TTC549 (cell line): ENCODE data around the gene CIT.

Experiments used
- FAIRE-seq: peaks from 2 replicates; lab custom pipeline; 2012; peaks lifted over from hg19 to GRCh38; lab: Jason Lieb, UNC

The CIT gene

DNA sequence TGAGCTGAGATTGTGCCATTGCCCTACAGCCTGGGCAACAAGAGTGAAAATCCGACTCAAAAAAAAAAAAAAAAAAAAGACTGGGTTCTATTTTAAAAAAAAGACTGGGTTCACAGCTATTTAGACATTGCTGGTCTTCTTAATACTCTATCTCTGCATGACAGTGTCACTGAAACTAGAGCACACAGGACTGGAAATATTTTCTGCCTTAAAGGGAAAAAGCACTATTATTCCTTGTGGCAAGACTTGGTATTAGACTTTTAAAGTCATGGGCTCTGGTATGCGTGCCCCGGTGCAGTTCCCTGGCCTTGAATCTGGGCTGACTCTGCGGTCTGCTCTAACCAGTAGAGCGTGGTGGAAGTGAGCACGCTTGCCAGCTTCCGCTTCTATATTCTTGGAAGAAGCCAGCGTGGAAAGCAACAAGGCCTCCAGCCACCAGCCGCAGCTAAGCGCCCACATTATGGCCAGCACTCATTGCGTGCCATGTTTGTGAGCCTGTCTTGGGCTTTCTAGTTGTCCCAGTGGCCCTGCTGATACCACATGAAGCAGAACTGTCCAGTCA, 177.8 kb downstream of the CIT start:
- no peak for FAIRE-seq

DNA sequence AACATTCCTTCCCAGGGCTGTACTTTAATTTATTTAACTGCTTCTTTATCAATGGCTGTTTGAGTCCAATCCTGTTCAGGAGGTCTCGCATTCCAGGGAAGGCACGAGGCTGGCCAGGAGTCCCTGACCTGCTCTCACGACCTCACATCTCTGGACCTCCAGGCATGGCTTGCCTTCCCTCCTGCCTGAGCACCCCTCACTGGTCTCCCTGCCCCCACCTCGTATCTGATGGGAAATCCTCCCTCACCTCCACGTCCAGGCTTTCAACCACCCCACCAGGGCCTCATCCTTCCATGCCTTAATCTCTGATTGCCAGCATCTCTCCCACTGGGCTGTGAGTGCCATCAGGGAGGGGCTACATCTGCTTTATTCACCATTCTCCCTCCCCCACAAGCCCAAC, 180.2 kb downstream of the CIT start:
- FAIRE-seq, result no peak

DNA sequence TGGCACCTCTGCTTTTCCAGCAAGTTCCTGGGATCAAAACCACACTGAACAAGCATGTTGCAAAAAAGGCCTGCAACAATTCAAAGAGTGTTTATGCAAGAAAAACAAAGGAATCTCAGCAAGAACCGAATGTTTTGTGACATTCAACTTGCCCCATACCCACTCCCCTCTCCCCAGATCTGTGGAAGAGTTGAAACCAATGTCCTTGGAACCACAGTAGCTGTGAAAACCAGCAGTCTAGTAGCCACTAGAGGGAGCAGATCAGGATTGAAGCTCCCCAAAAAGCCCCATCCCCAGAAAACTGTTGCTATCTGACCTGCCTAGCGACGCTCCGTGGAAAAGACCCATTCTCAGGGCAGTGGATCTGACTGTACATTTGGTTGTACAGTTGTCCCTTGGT, 182.1 kb downstream of the CIT start:
- FAIRE-seq, result no peak

DNA sequence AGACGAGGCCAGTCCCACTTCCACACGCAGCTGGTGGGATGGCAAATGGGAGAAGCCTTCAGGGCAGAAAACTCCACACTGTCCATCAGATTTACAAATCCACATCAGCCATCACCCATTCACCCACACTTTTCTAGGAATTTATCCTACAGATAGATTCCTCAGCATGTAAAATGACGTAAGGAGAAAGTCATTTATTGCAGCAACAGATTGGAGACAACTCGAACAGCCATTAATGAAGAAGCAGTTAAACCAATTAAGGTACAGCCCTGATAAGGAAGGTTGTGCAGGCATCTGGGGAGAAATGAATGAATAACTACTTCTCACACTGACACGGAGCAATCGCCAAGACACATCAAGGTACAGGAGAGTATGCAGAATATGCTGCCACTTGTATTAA, 183.0 kb downstream of the CIT start:
- no peak for FAIRE-seq

DNA sequence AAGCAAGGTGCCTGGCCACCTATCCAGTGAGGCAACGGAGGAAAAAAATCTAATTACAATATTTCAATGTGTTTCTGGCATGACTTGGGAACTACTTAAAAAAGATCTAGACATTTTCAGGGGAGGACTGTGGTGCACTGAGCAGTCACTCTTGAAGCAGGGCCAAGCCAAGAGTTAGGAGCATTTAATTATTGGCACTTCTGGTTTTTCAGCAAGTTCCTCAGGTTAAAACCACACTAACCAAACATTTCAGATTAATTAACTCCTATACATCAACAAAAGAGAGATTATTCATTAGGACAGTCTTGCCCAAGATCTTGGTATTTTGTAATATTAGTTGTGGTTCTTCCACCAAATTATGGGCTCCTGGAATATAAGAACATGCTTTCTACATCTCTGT, 183.6 kb downstream of the CIT start:
- no peak for FAIRE-seq

DNA sequence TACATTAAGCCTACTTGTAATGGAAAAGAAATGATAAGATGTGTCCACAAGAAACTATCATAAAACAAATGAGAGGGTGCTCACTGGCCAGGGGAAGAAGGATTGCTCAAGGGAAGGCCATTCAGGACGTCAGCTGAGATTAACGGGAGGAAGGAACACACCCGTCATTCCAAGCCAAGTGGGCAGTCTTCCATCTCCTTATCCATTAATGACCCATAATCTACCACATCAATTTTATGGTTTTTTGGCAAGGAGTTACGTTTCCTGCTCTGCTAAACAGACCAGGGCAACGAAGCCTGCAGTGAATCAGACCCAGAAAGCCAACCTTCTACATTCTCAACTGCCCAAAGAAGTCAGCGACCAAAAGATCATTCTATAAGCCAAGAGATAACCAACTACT, 184.1 kb downstream of the CIT start:
- FAIRE-seq, result no peak

DNA sequence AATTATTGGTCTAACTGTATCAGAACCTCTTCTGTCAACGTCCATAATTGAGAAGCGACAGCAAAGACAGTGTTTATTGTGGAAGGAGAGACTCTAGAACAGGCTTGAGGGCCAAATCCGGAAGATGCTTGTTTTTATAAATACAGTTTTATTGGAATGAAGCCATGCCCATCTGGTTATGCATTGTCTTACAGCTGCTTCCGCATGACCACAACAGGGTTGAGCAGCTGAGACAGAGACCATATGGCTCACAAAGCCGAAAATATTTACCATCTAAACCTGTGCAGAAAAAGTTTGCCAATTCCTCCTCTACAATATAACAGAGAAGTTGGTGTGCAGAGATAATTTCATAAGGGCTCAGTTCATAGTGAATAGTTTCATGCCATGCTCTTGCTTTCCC, 184.7 kb downstream of the CIT start:
- no peak for FAIRE-seq

DNA sequence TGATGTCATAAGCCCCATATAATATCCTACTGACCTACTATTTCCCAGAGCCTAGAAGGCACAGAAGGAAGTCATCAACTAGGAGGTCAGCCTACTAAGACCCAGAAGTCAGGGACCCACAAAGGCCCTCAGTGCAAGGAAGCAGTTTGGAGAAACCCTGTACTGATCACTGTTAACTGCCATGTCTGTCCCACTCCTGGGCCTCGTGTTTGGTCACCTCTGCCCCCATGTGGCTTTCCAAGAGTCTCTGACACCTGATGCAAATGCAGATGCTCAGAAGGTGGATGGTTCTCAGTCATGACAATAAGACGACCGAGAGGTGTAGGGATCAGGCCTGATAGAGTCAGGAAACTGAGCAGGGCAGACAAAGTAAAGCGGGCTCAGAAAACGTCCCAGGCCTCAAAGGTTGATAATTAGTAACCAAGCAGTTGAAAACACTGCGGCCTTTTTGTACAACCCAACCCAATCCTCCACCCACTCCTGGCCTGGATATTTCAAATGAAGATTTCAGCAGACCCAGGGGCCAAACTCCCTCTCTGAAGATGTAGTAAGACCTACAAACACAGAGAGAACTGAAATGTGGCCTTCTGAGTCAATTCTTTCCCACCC, 185.8 kb downstream of the CIT start:
- no peak for FAIRE-seq

DNA sequence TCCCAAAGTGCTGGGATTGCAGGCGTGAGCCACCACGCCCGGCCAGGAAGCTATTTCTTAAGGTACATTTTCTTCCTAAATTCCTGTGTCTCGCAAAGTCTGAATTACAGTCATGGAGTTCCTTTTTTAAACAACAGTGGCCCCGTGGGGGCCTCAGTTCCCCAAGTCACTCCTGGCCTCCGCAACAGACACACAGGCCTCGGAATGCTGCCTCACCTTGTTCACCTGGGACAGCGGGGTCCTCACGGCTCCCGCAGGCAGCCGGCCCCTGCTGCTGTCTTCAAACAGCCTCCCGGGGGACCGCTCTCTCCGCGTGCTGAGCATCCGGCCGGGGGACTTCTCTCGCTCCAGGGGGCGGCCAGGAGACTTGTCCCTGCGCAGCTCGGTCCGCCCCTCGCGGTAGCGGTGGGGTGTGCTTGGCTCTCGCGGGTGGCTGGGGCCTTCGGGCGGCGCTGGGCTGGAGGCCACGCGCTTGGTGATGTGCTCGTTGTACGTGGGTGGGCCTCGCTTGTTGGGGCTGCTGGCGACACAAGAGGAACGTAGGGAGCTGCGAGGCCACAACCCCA, 187.1 kb downstream of the CIT start:
- FAIRE-seq, result no peak

DNA sequence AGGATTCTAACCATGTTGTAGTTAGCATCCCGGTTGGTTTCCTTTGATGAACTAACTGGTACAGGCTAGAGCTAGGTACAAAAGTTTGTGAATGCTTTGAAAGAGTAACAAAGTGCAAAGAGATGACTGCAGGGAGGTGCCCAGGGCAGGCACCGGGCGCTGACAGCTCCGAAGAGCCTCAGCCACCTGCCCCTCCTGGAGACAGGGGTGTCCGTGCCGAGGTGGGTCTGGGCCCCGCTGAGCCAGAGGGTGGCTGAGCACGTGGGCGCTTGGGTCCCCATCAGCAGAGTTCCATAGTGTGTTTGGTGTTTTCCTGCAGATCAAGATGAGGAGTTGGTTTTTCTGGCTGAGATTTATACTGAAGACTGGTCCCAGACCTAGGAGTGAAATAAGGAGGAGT, 189.2 kb downstream of the CIT start:
- FAIRE-seq, result no peak

DNA sequence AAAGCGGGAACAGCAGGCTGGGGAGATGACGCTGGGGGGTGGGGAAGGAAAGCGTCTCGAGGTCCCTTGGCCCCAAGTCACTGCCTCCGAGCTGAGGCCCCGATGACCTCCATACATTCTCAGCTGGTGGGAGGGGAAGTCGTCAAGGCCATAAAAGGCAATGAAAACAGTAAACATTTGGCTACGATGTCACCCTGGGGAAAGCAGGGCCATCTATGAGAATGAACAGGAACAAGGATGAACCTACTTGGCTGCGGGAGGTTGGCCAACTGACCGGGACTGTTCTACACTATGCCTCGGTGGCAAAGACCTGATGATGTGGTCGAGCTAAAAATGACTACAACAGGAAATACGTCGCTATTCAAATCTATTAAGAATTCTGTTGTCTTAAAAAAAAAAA, 189.7 kb downstream of the CIT start:
- no peak for FAIRE-seq

DNA sequence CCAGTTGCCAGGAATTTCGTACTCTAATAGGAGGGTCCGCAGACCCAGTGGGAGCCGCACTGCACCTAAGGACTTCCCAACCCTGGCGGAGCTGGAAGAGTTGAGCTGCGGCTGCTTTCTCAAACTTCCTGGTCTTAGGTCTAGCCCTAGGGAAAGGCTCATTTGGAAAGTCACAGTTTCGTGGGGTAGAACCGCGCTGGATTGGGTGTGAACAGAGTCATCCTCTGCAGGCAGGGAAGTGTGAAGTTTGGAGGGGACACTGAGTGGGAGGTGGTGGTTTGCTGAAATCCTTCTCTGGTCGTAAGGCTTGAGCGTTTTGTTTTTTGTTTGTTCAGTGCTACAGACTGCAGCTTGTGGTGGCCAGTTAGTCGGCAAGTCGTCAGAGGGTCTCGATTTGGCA, 190.3 kb downstream of the CIT start:
- no peak for FAIRE-seq

DNA sequence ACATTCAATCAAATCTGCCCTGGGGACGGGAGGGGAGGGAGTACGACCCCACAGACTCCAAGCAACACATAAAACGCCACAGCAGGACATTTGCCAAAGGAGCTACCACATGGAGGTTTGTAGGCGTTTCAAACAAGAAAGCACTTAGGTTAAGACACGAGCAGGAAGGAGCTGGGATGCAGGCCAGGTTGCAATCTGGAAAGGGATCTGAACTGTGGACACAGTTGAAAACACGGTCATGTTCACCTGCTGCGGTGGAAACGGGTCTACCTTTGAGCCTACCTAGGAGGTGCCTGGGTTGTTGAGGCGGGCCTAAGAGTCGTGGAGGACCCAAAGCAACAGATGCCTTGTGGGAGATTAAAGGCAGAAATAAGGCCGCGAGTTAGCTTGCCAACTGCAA, 190.8 kb downstream of the CIT start:
- no peak for FAIRE-seq

DNA sequence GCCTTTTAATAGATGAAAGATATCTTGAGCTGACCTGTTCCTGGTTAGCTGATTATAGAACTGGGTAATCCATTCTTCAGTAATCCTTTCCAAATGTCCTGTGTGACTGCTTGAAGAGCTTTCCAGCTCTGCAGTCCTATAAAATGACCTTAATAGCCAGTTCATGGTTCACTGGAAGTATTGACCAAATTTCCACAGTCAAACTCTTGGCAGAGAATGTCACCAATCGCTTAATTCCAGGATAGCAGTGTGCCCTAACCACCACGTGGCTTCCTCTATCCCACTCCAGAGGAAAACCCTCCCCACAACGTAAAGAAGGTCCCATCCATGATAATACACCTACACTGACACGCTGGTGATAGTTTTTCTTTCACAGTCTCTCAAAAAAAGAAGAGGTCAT, 191.7 kb downstream of the CIT start:
- FAIRE-seq, result no peak

DNA sequence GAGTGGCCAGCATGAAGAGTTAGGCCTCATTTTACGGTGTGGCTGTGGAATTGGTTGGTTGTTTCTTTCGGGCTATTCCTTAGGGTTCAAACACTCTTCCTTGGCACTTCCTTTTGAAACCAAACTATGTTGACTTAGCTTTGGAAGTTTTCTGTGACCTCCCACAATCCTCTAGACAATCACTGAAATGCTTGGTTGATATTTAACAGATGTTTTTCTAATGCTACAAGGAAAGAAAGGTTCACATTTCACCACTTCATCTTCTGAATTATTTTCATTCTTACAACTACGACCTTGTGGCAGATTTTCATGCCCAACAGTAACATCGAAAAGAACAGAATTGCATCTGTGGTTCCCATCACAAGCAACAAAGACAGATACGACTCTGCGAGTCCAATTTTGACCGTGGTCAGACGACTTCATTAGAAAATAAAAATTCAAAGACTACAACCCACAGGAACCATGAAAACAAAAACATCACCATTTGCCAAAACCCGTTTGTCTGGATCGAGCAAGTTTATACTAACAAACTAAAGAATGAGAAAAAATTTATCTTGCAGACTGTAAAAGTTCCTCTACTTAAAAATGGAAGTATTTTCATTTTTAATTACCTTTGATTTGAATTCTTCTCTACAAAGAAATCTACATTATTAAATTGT, 192.3 kb downstream of the CIT start:
- no peak for FAIRE-seq

DNA sequence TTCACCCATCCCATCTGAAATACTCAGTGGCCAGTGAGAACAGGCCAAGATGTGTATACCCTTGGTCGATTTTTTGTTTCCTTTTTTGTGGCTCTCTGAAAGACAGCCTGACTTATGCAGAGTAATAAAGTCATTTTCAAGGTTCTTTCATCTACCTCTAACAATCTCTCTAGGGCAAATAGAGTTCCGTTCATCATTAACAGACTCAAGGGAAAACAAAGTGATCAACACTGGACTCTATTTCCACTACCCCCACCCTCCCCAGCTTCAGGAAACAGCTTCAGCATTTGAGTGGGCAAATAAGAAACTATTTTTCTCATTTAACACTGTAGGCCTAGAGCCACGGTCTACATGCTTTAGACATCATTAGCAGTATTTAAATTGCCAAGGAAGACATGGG, 193.3 kb downstream of the CIT start:
- no peak for FAIRE-seq

DNA sequence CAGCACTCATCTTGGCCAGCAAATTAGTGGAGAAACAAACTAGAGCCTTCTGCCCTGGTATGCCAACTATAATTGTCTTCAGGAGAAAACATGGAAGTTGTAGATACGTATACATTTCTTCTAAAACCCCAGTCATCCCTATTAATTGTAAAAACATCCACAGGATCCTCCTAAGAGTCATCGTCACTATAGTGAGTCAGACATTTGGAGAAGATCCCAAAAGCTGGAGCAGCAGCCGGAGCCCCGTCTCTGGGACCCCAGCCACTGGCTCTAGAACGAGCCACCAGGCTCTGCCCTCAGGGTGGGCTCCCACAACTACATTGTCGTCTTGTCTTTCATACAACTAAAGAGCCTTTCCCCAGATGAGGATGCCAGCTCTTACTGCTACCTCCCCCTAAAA, 193.7 kb downstream of the CIT start:
- no peak for FAIRE-seq

DNA sequence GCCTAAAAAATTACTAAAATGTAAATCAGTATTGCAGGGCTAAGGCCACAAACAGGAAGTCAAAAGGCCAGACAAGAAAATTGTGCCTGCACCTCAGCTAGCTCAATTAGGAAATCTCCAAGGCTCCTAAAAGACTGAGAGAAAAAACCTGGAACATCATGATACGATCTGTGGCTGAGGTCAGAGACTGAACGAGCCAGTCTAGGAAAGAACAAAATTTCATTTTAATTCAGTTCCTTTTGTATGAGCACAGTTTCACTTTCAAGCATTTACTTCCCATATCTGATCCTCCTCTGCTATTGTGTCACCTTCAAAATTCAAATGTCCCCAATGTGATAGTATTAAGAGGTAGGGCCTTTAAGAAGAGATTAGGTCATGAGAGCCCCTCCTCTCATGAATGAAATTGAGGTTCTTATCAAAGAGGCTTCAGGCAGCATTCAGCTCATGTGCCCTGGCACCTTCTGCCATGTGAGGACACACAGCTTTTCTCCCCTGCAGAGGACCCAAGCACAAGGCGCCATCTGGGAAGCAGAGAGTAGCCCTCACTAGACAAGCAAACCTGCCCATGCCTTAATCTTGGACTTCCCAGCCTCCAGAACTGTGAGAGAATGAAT, 194.4 kb downstream of the CIT start:
- no peak for FAIRE-seq

DNA sequence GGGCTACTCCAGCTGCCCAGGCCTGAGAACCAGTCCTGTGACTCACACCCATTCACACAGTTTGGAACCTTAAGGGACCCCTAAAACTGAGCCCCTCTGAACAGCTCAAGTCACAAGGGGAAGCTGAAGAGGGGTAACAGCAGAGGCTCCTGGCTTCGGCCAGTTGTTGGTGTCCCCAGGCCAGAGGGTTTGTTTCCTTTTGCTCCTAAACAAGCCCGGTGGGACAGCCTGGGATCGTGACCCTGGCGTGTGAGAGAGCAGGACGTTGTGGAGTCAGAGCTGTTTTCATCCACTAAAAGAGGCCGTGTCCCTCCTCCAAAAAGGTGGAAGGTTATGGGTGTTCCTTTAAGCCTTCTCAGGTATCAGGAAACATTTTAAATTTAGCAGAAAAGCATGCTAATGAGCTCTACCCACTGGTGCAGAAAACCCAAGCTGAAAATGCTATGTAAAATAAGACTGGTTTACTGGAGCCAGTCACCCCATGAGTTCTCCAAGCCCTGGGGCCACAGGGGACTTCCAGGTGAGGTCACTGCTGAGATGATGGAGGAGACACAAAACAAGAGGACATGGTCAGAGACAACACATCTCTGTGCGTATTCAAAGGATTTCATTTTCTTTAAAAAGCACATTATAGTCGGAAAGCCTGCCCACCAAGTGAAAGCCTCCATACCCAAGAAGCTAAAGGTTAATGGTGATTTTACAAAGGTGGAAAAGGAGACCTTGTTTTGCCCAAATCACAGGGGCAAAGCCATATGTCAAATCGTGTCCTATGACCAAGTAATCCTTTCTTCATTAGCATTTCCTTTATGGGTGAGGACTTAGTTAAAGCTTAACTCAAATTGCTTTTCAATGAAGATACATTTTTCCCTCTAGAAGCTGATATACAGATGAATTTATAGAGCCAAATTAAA, 195.1 kb downstream of the CIT start:
- FAIRE-seq, result no peak

DNA sequence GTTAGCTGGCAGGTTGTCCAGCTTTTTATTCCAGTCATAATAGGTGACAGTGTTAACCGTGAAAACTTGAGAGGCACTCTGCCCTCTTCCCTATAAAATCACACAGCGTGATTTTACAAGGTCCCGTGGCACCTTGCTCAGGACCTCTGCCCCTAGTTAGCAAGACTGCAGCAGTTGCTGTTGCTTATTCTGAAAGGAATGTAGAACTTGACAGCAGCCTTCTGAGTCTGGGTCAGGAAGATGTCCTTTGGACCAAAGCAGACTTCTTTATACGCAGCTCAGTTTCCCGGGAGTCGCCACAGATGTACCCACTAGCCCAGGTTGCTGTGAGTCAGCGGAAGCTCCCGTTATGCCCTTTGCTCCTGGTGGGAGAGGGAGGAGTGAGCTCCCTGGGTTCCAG, 196.0 kb downstream of the CIT start:
- FAIRE-seq, result no peak

DNA sequence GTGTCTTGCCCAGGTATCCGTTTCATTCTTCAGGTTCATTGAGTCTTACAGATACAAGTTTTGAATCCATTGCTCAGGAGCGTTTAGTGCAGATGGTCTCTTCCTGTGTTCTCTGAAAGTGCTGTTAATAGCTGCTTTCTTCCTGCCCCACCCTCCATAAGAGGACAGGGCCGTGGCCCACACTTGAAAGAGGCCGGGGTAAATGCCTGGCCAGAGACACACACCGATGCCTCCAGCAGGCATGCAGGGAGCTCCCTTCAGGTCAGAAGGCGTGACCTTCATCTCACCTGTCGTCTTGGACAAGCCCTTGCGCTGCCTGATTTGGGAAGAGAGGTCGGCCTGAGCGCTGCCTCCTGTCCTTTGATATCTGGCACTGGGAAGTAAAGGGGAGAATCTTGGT, 197.6 kb downstream of the CIT start:
- no peak for FAIRE-seq

DNA sequence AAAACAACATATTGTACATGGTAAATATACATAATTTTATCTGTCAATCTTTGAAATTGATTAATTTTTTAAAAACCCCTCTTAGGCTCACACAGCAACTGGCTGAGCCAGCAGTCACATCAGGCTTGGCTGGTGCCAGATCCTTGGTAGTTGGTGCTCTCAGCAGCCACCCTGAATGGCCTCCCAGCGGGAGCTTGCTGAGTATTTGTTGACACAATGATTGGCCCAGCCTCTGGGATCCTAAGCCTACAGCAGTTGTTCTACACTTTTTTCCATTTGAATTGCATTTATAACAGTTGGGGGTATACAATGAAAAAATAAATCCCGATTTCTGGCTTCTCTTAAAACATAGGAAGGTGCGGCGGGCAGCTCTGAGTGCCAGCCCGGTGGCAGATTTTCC, 198.0 kb downstream of the CIT start:
- FAIRE-seq, result no peak

DNA sequence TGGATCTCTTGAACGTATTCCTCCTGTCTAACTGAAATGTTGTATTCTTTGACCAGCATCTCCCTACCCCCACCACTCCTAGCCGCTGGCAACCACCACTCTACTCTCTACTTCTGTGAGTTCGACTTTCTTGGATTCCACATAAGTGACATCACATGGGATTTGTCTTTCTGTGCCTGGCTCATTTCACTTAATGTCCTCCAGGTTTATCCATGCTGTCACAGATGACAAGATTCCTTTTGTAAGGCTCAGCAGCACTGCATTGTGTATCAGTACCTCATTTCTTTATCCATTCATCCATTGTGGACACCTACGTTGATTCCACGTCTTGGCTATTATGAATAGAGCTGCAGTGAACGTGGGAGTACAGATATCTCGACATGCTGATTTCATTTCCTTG, 198.7 kb downstream of the CIT start:
- no peak for FAIRE-seq
